HAP-1 (cell line): ENCODE results near the gene CILP2.

Experiments used
- DNase-seq, 2 experiments: peaks; one replicate each; pipeline ENCODE4 v3.0.0-alpha.2; 2016 to 2020; ENCODE audit warnings: low spot score in 2 of 2
- H3K27me3 ChIP-seq: fragments of 250-450 bp; sonication (Bioruptor Pico); 2 replicates; pipeline ENCODE4 v1.5.1; 2020; ENCODE audit warnings: low read depth, mild to moderate bottlenecking, moderate library complexity
- H3K36me3 ChIP-seq: fragments of 250-450 bp; sonication (Bioruptor Pico); replicated peaks from 2 replicates; pipeline ENCODE4 v1.5.1; 2020; ENCODE audit warnings: mild to moderate bottlenecking
- H3K4me1 ChIP-seq: fragments of 250-450 bp; sonication (Bioruptor Pico); 2 replicates; pipeline ENCODE4 v1.5.1; 2020; ENCODE audit warnings: mild to moderate bottlenecking
- H3K4me3 ChIP-seq: fragments of 250-450 bp; sonication (Bioruptor Pico); 2 replicates; pipeline ENCODE4 v1.5.1; 2020; ENCODE audit warnings: mild to moderate bottlenecking, moderate library complexity
- H3K9me3 ChIP-seq: fragments of 250-450 bp; sonication (Bioruptor Pico); 2 replicates; pipeline ENCODE4 v1.5.1; 2020; ENCODE audit warnings: mild to moderate bottlenecking, moderate library complexity
- in situ Hi-C: fragments of 300-500 bp; cut with MboI; formaldehyde crosslinking; loops from 3 replicates; pipeline ENCODE4 v1.14.3; 2020; ENCODE audit warnings: low sequenced_read_pairs, inconsistent platforms, mixed read lengths

CILP2 gene

GRCh38 chr19:19538061-19538784, at the start of gene CILP2:
Gene CILP2 (plus strand): TSS chr19:19538265. CDS start chr19:19538350, 85 bp downstream.
- Histone ChIP-seq H3K36me3 (no peaks in the 10 kb centered on the region), H3K4me3 (no peak within 1 kb of the TSS), H3K9me3 (no peaks in the 10 kb centered on the region), H3K4me1 (no peaks in the 10 kb centered on the region), H3K27me3 (no peaks in the 10 kb centered on the region)
- in situ Hi-C loops = loop anchor here (5.0 to 25.0 kb wide), 2 partner anchors 104 to 424 kb away; partner anchors contain the start of gene GMIP
- DNase-seq = peak in 1 of 2 experiments; percentile 39

GRCh38 chr19:19488875-19489690, 49.0 kb upstream of the CILP2 start:
- in situ Hi-C loops = no loop called here
- peaks cover 36% of the 10 kb centered on the region for H3K36me3 ChIP-seq
- H3K4me3 ChIP-seq = no peak overlapping the region
- DNase-seq = peak; percentile 77 to 86
- H3K4me1 ChIP-seq = peaks cover 14% of the 10 kb centered on the region
- H3K9me3 ChIP-seq = no peaks in the 10 kb centered on the region
- H3K27me3 ChIP-seq = no peaks in the 10 kb centered on the region

GRCh38 chr19:19489804-19490204, 48.3 kb upstream of the CILP2 start:
- in situ Hi-C loops = loop anchor here (5.0 kb wide), 1 partner anchor 128 kb away; no protein-coding TSS in a partner anchor

GRCh38 chr19:19490214-19490968, 47.7 kb upstream of the CILP2 start:
- H3K4me3 ChIP-seq = no peak overlapping the region
- peaks cover 14% of the 10 kb centered on the region for H3K4me1 ChIP-seq
- H3K27me3 ChIP-seq = no peaks in the 10 kb centered on the region
- H3K36me3 ChIP-seq = peaks cover 44% of the 10 kb centered on the region
- peak; percentile 80 to 85 for DNase-seq
- no peaks in the 10 kb centered on the region for H3K9me3 ChIP-seq
- in situ Hi-C loops = loop anchor here (5.0 kb wide), 1 partner anchor 128 kb away; no protein-coding TSS in a partner anchor

More at GRCh38 chr19:19489804-19490204, 48.3 kb upstream of the CILP2 start:
- Histone ChIP-seq H3K36me3 (peaks cover 43% of the 10 kb centered on the region), H3K9me3 (no peaks in the 10 kb centered on the region), H3K4me1 (peaks cover 14% of the 10 kb centered on the region), H3K4me3 (no peak overlapping the region), H3K27me3 (no peaks in the 10 kb centered on the region)
- no peak for DNase-seq

- in situ Hi-C loops = loop anchor here (5.0 kb wide), 1 partner anchor 129 kb away; no protein-coding TSS in a partner anchor
- H3K4me3 ChIP-seq = no peak overlapping the region
- H3K27me3 ChIP-seq = no peaks in the 10 kb centered on the region
- peaks cover 51% of the 10 kb centered on the region for H3K36me3 ChIP-seq
- H3K9me3 ChIP-seq = no peaks in the 10 kb centered on the region
- peaks cover 14% of the 10 kb centered on the region for H3K4me1 ChIP-seq
- no peak for DNase-seq
These were observed 46.6 kb upstream of the CILP2 start for GRCh38 chr19:19491321-19492025.

GRCh38 chr19:19492026-19492610, 45.9 kb upstream of the CILP2 start:
- no peak for DNase-seq
- in situ Hi-C loops = loop anchor here (5.0 kb wide), 1 partner anchor 130 kb away; no protein-coding TSS in a partner anchor
- H3K4me3 ChIP-seq = no peak overlapping the region
- H3K27me3 ChIP-seq = no peaks in the 10 kb centered on the region
- peaks cover 14% of the 10 kb centered on the region for H3K4me1 ChIP-seq
- peaks cover 52% of the 10 kb centered on the region for H3K36me3 ChIP-seq
- H3K9me3 ChIP-seq = no peaks in the 10 kb centered on the region

GRCh38 chr19:19493841-19494546, 44.1 kb upstream of the CILP2 start:
- H3K4me3 ChIP-seq = no peak overlapping the region
- no peaks in the 10 kb centered on the region for H3K27me3 ChIP-seq
- H3K4me1 ChIP-seq = peaks cover 1% of the 10 kb centered on the region
- H3K36me3 ChIP-seq = peaks cover 69% of the 10 kb centered on the region
- no peaks in the 10 kb centered on the region for H3K9me3 ChIP-seq
- in situ Hi-C loops = loop anchor here (5.0 kb wide), 1 partner anchor 132 kb away; no protein-coding TSS in a partner anchor
- DNase-seq = no peak

GRCh38 chr19:19495614-19496603, 42.2 kb upstream of the CILP2 start:
- H3K36me3 ChIP-seq = peaks cover 83% of the 10 kb centered on the region
- H3K27me3 ChIP-seq = no peaks in the 10 kb centered on the region
- in situ Hi-C loops = no loop called here

GRCh38 chr19:19498255-19498991, 39.6 kb upstream of the CILP2 start:
- no peaks in the 10 kb centered on the region for H3K4me1 ChIP-seq
- no peaks in the 10 kb centered on the region for H3K9me3 ChIP-seq
- peaks cover 88% of the 10 kb centered on the region for H3K36me3 ChIP-seq
- no peaks in the 10 kb centered on the region for H3K27me3 ChIP-seq
- no peak for DNase-seq
- H3K4me3 ChIP-seq = no peak overlapping the region
- in situ Hi-C loops = no loop called here

More at GRCh38 chr19:19495614-19496603, 42.2 kb upstream of the CILP2 start:
- H3K4me1 ChIP-seq = no peaks in the 10 kb centered on the region
- DNase-seq = no peak
- no peaks in the 10 kb centered on the region for H3K9me3 ChIP-seq
- no peak overlapping the region for H3K4me3 ChIP-seq

GRCh38 chr19:19499272-19499995, 38.6 kb upstream of the CILP2 start:
- in situ Hi-C loops = no loop called here
- H3K9me3 ChIP-seq = no peaks in the 10 kb centered on the region
- no peaks in the 10 kb centered on the region for H3K27me3 ChIP-seq
- H3K4me3 ChIP-seq = no peak overlapping the region
- no peaks in the 10 kb centered on the region for H3K4me1 ChIP-seq
- DNase-seq = no peak
- H3K36me3 ChIP-seq = peaks cover 90% of the 10 kb centered on the region
